Measurements from ENCODE around the gene HNRNPM. TPM values are rescaled to one million over a fixed set of nuclear protein-coding genes. Genes with fewer than 3 reads are reported as not detected.

HNRNPM gene
- total RNA-seq, 1 donor from 2014 or later = 113 TPM

DNA sequence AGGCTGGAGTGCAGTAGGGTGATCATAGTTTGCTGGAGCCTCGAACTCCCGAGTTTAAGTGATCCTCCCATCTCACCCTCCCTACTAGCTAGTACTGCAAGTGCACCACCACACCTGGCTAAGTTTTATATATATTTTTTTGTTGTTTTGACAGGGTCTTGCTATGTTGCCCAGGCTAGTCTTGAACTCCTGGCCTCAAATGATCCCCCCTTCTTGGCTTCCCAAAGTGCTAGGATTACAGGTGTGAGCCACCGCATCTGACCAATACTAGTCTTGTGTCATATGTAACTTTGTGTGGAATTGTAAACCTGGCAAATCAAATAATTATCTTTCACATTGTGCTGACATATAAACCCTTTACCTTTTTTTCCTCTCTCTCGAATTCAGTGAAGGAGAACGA, 10.2 kb downstream of the HNRNPM start:
- ATAC-seq (ENCODE audit: poor library complexity) (no peak), DNase-seq (no peak)
- intact Hi-C loops (cut with DNase I) = no loop called here

- peak; percentile 35 for ATAC-seq (ENCODE audit: poor library complexity)
- DNase-seq = no peak
- intact Hi-C loops (cut with DNase I) = no loop called here
These were observed 11.3 kb downstream of the HNRNPM start for GRCh38 chr19:8456064-8456463.

DNA sequence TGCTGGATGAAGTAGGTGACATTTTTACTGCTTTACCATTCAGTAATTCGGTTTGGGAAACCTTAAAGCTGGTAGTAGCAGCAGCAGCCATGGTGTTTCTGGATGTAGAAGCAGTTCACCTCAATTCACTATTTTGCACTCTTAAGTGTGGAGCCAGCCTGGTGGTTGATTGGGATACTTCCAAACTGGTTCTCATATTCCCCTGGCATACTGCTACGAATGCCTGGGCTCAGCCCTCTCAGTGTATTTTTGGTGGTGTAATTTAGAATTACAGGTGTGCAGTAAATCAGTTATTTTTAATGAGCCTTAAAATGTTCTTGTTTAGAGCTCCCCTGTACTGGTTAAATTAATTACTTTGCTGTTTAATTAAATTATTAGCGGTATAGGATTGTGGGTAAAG, 12.4 kb downstream of the HNRNPM start:
- ATAC-seq (ENCODE audit: poor library complexity) (no peak), DNase-seq (no peak)
- intact Hi-C loops (cut with DNase I) = no loop called here

DNA sequence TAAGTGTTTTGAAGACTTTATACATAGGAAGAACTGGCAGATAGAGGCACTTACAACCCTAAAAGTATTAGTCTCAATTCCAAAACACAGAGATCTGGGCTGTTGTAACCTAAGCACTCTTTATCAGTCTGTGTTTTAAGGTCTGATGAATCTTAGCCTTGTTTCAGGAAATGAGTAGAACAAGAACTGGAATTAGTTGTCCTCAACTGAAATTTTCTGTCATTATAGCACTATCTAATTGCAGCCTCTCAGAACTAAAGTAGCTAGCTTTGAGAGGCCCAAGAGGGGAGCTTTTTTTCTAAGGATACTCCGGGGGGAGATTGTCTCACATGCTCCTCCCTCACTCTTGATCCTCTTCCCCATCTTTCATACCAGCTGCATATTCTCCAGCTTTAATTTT, 13.1 kb downstream of the HNRNPM start:
- no peak for ATAC-seq (ENCODE audit: poor library complexity)
- intact Hi-C loops (cut with DNase I) = no loop called here

GRCh38 chr19:8458380-8458779, 13.6 kb downstream of the HNRNPM start:
- DNase-seq (no peak), ATAC-seq (ENCODE audit: poor library complexity) (no peak)
- intact Hi-C loops (cut with DNase I) = no loop called here

More for the DNA sequence above, 13.1 kb downstream of the HNRNPM start:
- no peak for DNase-seq

DNA sequence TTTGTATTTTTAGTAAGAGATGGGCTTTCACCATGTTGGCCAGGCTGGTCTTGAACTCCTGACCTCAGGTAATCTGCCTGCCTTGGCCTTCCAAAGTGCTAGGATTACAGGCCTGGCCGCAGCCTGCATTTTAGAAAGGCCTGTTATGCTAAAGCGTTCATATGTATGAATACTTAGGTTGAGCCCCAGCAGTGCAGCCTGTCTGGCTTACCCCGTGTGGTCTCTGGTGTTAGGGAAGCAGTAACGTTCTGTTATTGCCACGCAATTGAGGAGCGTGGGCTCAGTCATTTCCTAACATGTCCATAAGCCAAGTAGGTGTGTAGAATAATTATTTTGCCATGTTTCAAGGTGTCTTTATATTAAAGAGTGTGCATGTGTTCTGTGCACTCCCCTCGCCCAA, 14.3 kb downstream of the HNRNPM start:
- ATAC-seq (ENCODE audit: poor library complexity) = peak; percentile 26
- intact Hi-C loops (cut with DNase I) = no loop called here
- DNase-seq = no peak

GRCh38 chr19:8459520-8460270, 14.9 kb downstream of the HNRNPM start:
- ATAC-seq (ENCODE audit: poor library complexity) (peak; percentile 71), DNase-seq (no peak)

GRCh38 chr19:8460516-8461298, 15.9 kb downstream of the HNRNPM start:
- no peak for ATAC-seq (ENCODE audit: poor library complexity)
- DNase-seq = no peak
- intact Hi-C loops (cut with DNase I) = no loop called here

More at GRCh38 chr19:8459520-8460270, 14.9 kb downstream of the HNRNPM start:
- intact Hi-C loops (cut with DNase I) = no loop called here

DNA sequence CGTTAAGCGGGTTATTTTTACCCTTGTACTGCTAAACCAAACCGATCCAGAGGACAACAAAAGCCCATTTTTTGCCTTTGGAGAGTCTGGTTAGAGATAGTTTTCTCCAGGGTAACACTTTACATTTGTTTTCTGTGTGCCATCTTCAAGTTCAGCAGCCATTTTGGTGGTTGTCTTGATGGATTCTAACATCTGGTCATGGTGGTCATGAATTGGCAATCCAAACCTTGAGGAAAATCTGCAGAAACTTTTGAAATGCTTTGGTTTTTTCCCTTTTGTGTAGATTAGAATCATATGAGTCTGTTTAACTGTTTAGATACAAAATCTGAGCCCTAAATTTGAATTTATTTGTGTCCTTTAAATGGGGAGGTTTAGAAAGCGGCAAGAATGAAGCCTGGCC, 16.6 kb downstream of the HNRNPM start:
- ATAC-seq (ENCODE audit: poor library complexity) (no peak), DNase-seq (no peak)
- intact Hi-C loops (cut with DNase I) = no loop called here

DNA sequence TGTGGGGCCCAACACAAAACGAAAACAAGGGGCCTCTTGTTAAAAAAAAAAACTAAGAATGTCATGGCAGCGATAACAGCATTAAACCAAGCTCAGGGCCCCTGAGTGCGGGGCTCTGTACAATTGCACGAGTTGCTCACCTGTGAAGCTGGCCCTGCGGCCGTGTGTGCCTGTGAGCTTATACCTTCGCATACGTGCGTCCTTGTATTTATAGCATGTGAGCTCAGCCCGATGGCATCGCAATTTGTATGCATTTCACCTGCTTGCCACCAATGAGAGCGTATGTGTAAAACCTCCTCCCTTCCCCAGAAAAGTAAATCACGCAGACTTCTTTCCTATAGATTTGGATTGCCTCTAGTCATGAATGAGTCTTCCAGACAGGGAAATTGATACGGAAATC, 17.1 kb downstream of the HNRNPM start:
- intact Hi-C loops (cut with DNase I) = no loop called here
- no peak for DNase-seq
- no peak for ATAC-seq (ENCODE audit: poor library complexity)

- intact Hi-C loops (cut with DNase I) = no loop called here
- no peak for DNase-seq
- no peak for ATAC-seq (ENCODE audit: poor library complexity)
These were observed 17.8 kb downstream of the HNRNPM start for GRCh38 chr19:8462571-8462970.

- intact Hi-C loops (cut with DNase I) = no loop called here
These were observed 18.6 kb downstream of the HNRNPM start for GRCh38 chr19:8463365-8463764.

DNA sequence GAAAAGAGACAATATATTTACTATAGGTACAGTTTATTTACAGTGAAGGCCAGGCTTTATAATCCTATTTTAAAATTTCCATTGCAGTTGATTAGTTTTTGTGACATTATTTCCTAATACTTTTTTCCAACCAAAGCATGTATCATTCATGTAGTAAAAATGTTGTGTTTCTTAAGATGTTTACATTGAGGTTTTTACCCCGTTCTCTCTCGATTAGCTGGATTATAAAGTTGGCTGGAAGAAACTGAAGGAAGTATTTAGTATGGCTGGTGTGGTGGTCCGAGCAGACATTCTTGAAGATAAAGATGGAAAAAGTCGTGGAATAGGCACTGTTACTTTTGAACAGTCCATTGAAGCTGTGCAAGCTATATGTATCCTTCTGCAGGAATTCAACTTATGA, 21.2 kb downstream of the HNRNPM start:
- ATAC-seq (ENCODE audit: poor library complexity) (no peak), DNase-seq (no peak)
- intact Hi-C loops (cut with DNase I) = no loop called here

More at GRCh38 chr19:8463365-8463764, 18.6 kb downstream of the HNRNPM start:
- DNase-seq (no peak), ATAC-seq (ENCODE audit: poor library complexity) (no peak)

- ATAC-seq (ENCODE audit: poor library complexity) (no peak), DNase-seq (no peak)
- intact Hi-C loops (cut with DNase I) = no loop called here
These were observed 23.3 kb downstream of the HNRNPM start for GRCh38 chr19:8468124-8468523.

GRCh38 chr19:8468761-8469373, 24.1 kb downstream of the HNRNPM start:
- no peak for ATAC-seq (ENCODE audit: poor library complexity)
- intact Hi-C loops (cut with DNase I) = no loop called here
- DNase-seq = no peak

DNA sequence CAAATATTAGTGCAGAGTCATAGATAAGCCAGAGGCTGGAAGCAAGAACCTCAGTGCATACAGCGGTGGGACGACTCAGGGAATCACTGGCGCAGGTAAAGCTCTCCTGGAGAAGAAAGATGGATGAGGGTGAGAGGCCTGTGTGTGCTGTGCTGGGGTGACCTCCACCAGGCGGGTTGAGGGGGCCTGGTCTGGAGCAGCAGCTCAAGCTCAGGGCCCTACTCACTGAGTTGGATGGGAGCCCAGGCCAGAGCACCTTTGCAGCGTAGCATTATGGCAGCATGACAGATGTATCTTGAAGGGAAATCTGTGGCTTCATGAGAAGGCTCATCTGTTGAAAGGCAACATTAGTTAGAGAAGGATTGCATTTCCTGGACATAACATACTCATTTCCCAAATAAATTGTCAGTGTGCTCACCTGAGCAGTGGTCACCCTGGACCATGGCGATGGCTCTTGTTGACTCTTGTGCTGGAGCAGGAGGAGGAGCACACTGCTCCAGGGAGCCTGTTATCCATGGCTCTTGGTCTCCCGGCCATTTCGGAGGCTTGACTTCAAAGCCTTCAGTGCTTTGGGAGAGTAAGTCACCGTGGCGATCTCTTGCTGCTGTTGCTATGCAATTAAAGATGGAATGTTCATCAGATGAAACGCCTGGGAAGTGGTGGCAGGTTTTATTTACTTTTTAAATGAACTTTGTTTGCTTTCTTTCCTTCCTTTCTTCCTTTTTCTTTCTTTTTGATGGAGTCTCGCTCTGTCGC, 25.0 kb downstream of the HNRNPM start:
- DNase-seq = no peak
- intact Hi-C loops (cut with DNase I) = no loop called here
- peak; percentile 19 for ATAC-seq (ENCODE audit: poor library complexity)

DNA sequence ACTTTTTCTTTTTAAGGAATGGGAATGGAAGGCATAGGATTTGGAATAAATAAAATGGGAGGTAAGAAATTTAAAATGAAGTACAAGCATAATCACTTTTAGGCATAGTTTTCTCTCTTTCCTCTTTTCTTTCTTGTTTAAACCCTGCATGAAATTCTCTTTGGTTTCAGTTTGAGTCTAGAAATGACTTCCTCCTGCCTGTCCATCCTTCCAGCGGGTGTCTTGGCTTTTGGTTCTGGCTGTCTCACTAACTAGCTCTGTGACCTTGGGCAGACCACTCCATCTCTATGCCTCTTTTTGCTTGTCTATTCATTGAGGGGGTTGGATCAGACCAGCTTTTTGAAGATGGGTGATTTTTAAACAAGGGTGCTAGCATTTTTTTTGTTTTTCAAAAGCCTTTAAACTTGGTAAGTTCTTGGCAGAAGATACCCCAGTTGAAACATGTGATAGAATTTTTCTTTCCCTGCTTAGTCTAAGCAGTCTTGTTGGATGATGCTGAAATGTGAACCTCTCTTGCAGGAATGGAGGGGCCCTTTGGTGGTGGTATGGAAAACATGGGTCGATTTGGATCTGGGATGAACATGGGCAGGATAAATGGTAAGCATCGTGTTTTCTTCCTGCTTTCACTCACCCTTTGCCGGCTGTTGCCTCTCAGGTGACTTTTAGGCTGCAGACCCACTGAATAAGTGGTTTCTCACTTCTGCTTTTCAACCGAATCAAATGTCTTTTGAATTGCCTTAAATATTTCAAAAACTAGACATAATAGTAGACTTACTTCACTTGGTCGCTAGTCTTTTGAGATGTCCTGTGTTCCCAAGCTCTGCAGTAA, 29.1 kb downstream of the HNRNPM start:
- ATAC-seq (ENCODE audit: poor library complexity) = no peak
- intact Hi-C loops (cut with DNase I) = no loop called here
- no peak for DNase-seq

- DNase-seq (no peak), ATAC-seq (ENCODE audit: poor library complexity) (peak; percentile 31)
- intact Hi-C loops (cut with DNase I) = no loop called here
These were observed 30.2 kb downstream of the HNRNPM start for GRCh38 chr19:8475005-8475404.

All from Right ventricle myocardium superior (tissue), 1 donor.